ENCODE results near the gene DAB1.

Gene DAB1

GRCh38 chr1:57302812-57303596 lies 120.9 kb downstream of the DAB1 start:
- Mint-ChIP-seq H3K36me3 (no peaks in the 10 kb centered on the region), H3K27me3 (peaks cover 4% of the 10 kb centered on the region), H3K4me1 (ENCODE audit: low read depth) (peaks cover 9% of the 10 kb centered on the region), H3K9me3 (ENCODE audit: low read depth) (no peaks in the 10 kb centered on the region), H3K4me3 (no peak overlapping the region), H3K27ac (no peak overlapping the region)

DNA sequence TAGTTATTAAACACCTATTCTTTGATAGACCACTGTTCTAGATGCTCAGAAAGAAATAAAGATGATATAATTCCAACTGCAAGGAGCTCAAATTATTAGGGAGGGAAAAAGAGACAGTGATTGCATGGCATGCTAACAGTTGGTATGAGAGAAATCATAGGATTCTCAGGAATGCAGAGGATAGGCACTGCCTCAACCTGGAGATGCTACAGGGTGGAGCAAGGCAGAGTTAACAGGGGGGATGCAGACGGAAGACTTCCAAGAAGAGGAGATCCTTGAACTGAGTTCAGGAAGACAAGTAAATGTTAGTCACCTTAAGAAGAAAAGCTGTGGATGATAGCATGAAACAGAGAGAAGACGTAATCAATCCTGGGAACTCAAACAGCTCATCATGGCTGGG lies 123.7 kb downstream of the DAB1 start:
- H3K4me1 Mint-ChIP-seq (ENCODE audit: low read depth), result no peaks in the 10 kb centered on the region
- H3K36me3 Mint-ChIP-seq, result no peaks in the 10 kb centered on the region
- no peak overlapping the region for H3K4me3 Mint-ChIP-seq
- H3K9me3 Mint-ChIP-seq (ENCODE audit: low read depth), result no peaks in the 10 kb centered on the region
- H3K27ac Mint-ChIP-seq, result no peak overlapping the region
- peaks cover 4% of the 10 kb centered on the region for H3K27me3 Mint-ChIP-seq

DNA sequence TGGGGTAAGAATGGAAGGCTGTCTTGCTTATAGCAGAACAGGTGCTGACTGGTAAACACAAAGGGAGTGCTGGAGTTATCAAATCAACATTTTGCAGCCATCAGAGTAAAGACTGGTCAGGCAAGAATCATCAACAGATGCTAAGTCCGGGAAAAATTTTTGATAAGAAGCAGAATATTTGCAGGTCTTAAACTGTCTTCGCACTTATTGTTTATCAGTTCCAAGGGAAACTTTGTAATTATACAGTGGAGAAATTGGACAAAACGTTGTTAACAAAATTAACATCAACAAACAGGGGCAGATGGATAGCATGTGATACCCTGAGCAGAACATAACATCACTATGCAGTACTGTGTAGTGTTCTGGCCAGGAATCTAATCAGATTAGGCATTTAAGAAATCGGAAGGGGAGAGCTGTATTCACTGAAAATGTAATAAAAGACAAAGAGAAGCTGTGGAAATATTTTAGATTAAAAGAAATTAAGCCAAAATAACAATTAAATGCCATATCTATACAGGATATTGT lies 127.1 kb downstream of the DAB1 start:
- Mint-ChIP-seq H3K27me3 (no peaks in the 10 kb centered on the region), H3K4me3 (no peak overlapping the region), H3K4me1 (ENCODE audit: low read depth) (no peaks in the 10 kb centered on the region), H3K27ac (no peak overlapping the region), H3K36me3 (no peaks in the 10 kb centered on the region), H3K9me3 (ENCODE audit: low read depth) (no peaks in the 10 kb centered on the region)

DNA sequence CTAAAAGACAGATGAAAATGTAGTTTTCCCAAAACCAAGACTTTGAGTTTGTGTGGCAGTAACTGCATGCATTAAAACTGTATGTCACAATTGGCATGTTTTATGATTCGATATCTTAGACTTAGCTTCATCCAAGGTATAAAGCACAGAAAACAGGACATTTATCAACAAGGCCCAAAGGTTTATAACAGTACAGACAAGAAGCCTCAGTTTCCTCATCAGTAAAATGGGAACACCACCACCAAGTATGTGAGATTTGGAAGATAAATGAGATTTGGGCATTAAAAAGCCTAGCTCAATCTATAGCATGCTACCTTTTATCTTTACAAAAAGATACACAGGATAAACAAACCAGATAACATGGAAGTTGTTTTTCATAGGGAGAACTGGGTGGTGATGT lies 128.5 kb downstream of the DAB1 start:
- Mint-ChIP-seq H3K9me3 (ENCODE audit: low read depth) (no peaks in the 10 kb centered on the region), H3K4me1 (ENCODE audit: low read depth) (no peaks in the 10 kb centered on the region), H3K4me3 (no peak overlapping the region), H3K27ac (no peak overlapping the region), H3K36me3 (no peaks in the 10 kb centered on the region), H3K27me3 (no peaks in the 10 kb centered on the region)

DNA sequence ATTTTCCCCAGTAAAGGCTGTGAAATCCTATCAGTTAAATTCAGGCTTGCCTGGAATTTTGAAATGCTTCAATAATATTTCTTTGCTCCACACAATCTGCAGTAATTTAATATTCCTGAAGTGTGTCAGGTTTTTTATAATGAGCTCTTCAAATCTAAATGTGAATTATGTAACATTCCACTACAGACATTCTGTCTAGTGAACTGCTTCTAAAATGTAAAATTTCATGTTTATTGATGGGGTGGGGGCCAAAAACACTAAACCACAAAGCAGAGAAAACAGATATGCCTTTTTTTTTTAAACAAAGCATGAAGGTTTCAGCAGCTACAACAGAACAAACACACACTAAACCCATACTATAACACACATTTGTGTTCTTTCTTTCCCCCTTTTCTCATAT lies 129.7 kb downstream of the DAB1 start:
- H3K4me1 Mint-ChIP-seq (ENCODE audit: low read depth), result no peaks in the 10 kb centered on the region
- H3K36me3 Mint-ChIP-seq, result no peaks in the 10 kb centered on the region
- H3K9me3 Mint-ChIP-seq (ENCODE audit: low read depth), result no peaks in the 10 kb centered on the region
- H3K4me3 Mint-ChIP-seq, result no peak overlapping the region
- peaks cover 4% of the 10 kb centered on the region for H3K27me3 Mint-ChIP-seq
- no peak overlapping the region for H3K27ac Mint-ChIP-seq

GRCh38 chr1:57293214-57293613 lies 130.6 kb downstream of the DAB1 start:
- H3K27ac Mint-ChIP-seq, result no peak overlapping the region

DNA sequence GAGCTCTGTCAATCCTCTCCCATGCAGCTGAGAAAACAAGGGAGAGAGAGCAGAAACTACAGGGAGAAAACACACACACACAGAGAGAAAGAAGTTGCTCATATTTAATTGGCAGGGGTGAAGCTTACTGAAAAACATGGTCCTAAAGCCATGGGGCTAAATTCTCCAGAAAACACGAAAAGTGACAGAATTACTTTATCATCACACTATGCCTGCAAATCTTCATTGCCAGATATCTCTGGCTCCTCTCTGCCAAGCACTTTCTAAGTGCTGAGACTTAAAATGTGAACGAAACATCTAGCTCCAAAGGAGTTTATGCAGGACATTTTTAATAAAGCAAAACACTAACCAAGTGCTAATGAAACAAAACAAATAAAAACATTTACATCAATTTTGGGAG lies 134.1 kb downstream of the DAB1 start:
- H3K9me3 Mint-ChIP-seq (ENCODE audit: low read depth), result no peaks in the 10 kb centered on the region
- H3K27me3 Mint-ChIP-seq, result peaks cover 8% of the 10 kb centered on the region
- no peak overlapping the region for H3K27ac Mint-ChIP-seq
- no peaks in the 10 kb centered on the region for H3K4me1 Mint-ChIP-seq (ENCODE audit: low read depth)
- H3K36me3 Mint-ChIP-seq, result no peaks in the 10 kb centered on the region
- H3K4me3 Mint-ChIP-seq, result no peak overlapping the region

More at GRCh38 chr1:57293214-57293613, 130.6 kb downstream of the DAB1 start:
- Mint-ChIP-seq H3K4me1 (ENCODE audit: low read depth) (no peaks in the 10 kb centered on the region), H3K9me3 (ENCODE audit: low read depth) (no peaks in the 10 kb centered on the region), H3K27me3 (peaks cover 5% of the 10 kb centered on the region), H3K4me3 (no peak overlapping the region), H3K36me3 (no peaks in the 10 kb centered on the region)

- no peaks in the 10 kb centered on the region for H3K36me3 Mint-ChIP-seq
- no peak overlapping the region for H3K4me3 Mint-ChIP-seq
- H3K4me1 Mint-ChIP-seq (ENCODE audit: low read depth), result no peaks in the 10 kb centered on the region
- H3K9me3 Mint-ChIP-seq (ENCODE audit: low read depth), result no peaks in the 10 kb centered on the region
- H3K27ac Mint-ChIP-seq, result no peak overlapping the region
- peaks cover 8% of the 10 kb centered on the region for H3K27me3 Mint-ChIP-seq
Measured at GRCh38 chr1:57285992-57286391, 137.9 kb downstream of the DAB1 start.

DNA sequence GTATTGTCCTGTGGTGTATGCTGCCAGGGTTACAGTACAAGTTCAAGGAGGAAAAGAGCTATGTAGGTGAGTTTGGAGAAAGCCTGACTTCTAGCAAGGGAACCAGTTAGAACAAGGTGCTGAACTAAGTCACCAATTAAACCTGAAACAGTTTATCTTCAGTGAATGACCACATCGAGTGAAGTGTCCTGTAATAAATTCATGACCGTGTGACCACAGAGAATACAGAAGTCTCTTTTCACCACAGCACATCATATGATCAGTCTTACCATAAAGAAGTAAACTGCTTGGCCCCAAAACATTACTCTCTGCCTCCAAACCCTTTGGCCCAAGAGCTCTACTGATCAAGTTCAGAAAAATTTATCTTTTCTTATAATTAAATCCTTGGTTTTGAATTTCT lies 141.4 kb downstream of the DAB1 start:
- no peaks in the 10 kb centered on the region for H3K4me1 Mint-ChIP-seq (ENCODE audit: low read depth)

GRCh38 chr1:57281324-57281723 lies 142.5 kb downstream of the DAB1 start:
- H3K4me3 Mint-ChIP-seq, result no peak overlapping the region
- H3K9me3 Mint-ChIP-seq (ENCODE audit: low read depth), result no peaks in the 10 kb centered on the region
- H3K36me3 Mint-ChIP-seq, result no peaks in the 10 kb centered on the region
- H3K4me1 Mint-ChIP-seq (ENCODE audit: low read depth), result no peaks in the 10 kb centered on the region
- H3K27me3 Mint-ChIP-seq, result peaks cover 4% of the 10 kb centered on the region
- no peak overlapping the region for H3K27ac Mint-ChIP-seq

More for the DNA sequence above, 141.4 kb downstream of the DAB1 start:
- Mint-ChIP-seq H3K9me3 (ENCODE audit: low read depth) (no peaks in the 10 kb centered on the region), H3K36me3 (no peaks in the 10 kb centered on the region), H3K4me3 (no peak overlapping the region), H3K27ac (no peak overlapping the region), H3K27me3 (peaks cover 4% of the 10 kb centered on the region)

GRCh38 chr1:57279909-57280666 lies 143.8 kb downstream of the DAB1 start:
- no peaks in the 10 kb centered on the region for H3K9me3 Mint-ChIP-seq (ENCODE audit: low read depth)
- no peak overlapping the region for H3K27ac Mint-ChIP-seq
- H3K36me3 Mint-ChIP-seq, result no peaks in the 10 kb centered on the region

DNA sequence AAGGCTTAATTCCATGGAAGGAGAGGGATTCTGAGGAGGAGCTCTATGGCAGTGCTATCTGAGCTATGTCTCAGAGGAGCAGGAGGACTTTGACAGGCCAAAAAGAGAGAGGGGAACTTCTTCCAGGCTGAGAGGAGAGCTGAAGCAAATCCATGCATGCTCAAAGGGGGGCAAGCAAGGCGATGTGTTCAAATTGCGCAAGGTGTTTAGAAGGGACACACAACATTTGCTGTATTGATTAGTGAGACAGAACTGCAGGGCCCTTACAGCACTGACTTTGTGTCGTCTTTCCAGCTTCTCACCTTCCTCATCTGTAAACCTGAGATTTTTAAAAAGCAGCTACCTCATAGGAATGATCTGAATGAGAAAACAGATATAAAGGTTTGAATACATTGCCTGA lies 145.3 kb downstream of the DAB1 start:
- Mint-ChIP-seq H3K4me3 (no peak overlapping the region), H3K27ac (no peak overlapping the region)

More at GRCh38 chr1:57279909-57280666, 143.8 kb downstream of the DAB1 start:
- no peak overlapping the region for H3K4me3 Mint-ChIP-seq
- H3K27me3 Mint-ChIP-seq, result peaks cover 6% of the 10 kb centered on the region
- H3K4me1 Mint-ChIP-seq (ENCODE audit: low read depth), result no peaks in the 10 kb centered on the region

DNA sequence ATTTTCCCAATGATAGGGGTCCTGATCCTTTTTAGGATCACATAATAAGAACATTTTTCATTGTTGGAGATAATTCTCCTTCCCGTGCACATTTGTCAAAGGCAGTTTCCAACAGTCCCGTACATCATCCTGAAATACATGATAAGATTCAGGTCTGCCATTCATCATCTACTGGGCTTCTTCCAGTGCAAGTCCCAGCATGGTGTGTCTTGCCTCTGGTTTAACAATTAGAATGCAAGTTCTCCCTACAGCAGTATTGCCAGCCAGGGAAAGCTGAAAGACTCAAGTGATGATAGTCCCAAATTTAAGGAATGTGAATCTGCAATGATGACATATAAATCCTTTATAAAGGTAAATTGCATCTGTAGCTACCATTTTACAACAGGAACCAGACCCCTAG lies 146.2 kb downstream of the DAB1 start:
- H3K4me3 Mint-ChIP-seq, result no peak overlapping the region
- no peaks in the 10 kb centered on the region for H3K9me3 Mint-ChIP-seq (ENCODE audit: low read depth)
- no peak overlapping the region for H3K27ac Mint-ChIP-seq
- H3K36me3 Mint-ChIP-seq, result no peaks in the 10 kb centered on the region
- H3K27me3 Mint-ChIP-seq, result peaks cover 8% of the 10 kb centered on the region
- no peaks in the 10 kb centered on the region for H3K4me1 Mint-ChIP-seq (ENCODE audit: low read depth)

More for the DNA sequence above, 145.3 kb downstream of the DAB1 start:
- no peaks in the 10 kb centered on the region for H3K36me3 Mint-ChIP-seq
- no peaks in the 10 kb centered on the region for H3K9me3 Mint-ChIP-seq (ENCODE audit: low read depth)
- peaks cover 8% of the 10 kb centered on the region for H3K27me3 Mint-ChIP-seq
- H3K4me1 Mint-ChIP-seq (ENCODE audit: low read depth), result no peaks in the 10 kb centered on the region

GRCh38 chr1:57276918-57277317 lies 146.9 kb downstream of the DAB1 start:
- no peaks in the 10 kb centered on the region for H3K9me3 Mint-ChIP-seq (ENCODE audit: low read depth)
- H3K4me3 Mint-ChIP-seq, result no peak overlapping the region
- H3K36me3 Mint-ChIP-seq, result no peaks in the 10 kb centered on the region
- H3K27me3 Mint-ChIP-seq, result peaks cover 8% of the 10 kb centered on the region
- H3K4me1 Mint-ChIP-seq (ENCODE audit: low read depth), result no peaks in the 10 kb centered on the region
- no peak overlapping the region for H3K27ac Mint-ChIP-seq

DNA sequence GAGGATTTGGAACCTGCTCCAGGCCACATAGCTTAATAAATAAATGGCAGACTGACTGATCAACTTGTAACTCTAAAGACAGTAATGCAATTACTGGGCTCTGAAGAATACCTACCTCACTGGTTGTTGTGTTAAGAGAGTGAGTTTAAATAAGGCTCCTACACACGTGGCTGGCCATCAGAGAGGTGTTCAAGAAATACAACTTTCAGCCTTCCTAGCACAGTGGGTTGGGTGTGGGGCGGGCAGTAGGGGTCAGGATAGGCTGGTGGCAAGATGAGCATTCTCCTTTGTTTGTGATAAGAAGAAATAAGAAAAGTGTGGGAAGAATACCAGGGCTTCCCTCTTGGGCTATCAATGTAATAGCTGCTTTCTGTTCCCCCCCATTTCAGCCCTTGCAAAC lies 151.3 kb downstream of the DAB1 start:
- Mint-ChIP-seq H3K4me3 (no peak overlapping the region), H3K9me3 (ENCODE audit: low read depth) (no peaks in the 10 kb centered on the region), H3K27me3 (peaks cover 6% of the 10 kb centered on the region), H3K36me3 (no peaks in the 10 kb centered on the region), H3K4me1 (ENCODE audit: low read depth) (no peaks in the 10 kb centered on the region), H3K27ac (no peak overlapping the region)

Measured in activated naive CD8-positive, alpha-beta T cell (primary cell).